OCI-M2 (cell line): ENCODE measurements around the gene PAN2.
"Not testable (repeated sequence)": the region's sequence is repeated elsewhere in the genome, so short reads cannot be mapped to it uniquely, and the experiment has no call there.

Source experiments
- DNase-seq: peaks from one replicate; lab custom pipeline; 2025; ENCODE audit not compliant: unreplicated experiment; lab: John Stamatoyannopoulos, UW

PAN2 gene

GRCh38 chr12:56278905-56279304, 54.9 kb downstream of the PAN2 start:
- no peak for DNase-seq

DNA sequence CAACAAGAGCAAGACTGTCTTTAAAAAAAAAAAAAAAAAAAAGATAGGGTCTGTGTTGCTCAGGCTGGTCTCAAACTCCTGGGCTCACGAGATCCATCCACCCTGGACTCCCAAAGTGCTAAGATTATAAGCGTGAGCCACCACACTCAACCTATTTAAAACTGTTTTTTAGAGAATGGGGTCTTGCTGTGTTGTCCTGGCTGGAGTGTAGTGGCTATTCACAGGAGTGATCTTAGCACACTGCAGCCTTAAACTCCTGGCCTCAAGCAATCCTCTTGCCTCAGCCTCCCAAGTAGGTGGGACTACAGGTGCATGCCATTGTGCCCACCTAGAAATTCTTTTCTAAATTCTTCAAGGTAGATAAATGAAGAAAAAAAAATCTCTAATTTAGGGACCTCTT, 59.5 kb downstream of the PAN2 start:
- DNase-seq: no peak

GRCh38 chr12:56272468-56272867, 61.3 kb downstream of the PAN2 start:
- DNase-seq: not testable (repeated sequence)

- DNase-seq: no peak
These were observed 62.8 kb downstream of the PAN2 start for GRCh38 chr12:56271031-56271430.

GRCh38 chr12:56267443-56268071, 66.2 kb downstream of the PAN2 start:
- DNase-seq: no peak

GRCh38 chr12:56266693-56267442, 66.9 kb downstream of the PAN2 start, which contains the start of gene COQ10A:
COQ10A (plus strand) TSS chr12:56266942; CDS start chr12:56267119, 177 bp downstream.
- DNase-seq: peak; percentile 51
